ENCODE data around the gene TAAR9. TPM values are rescaled to one million over a fixed set of nuclear protein-coding genes. Genes with fewer than 3 reads are reported as not detected.
"Not testable (repeated sequence)": the region's sequence is repeated elsewhere in the genome, so short reads cannot be mapped to it uniquely, and the experiment has no call there.

The TAAR9 gene
- total and polyA plus RNA-seq, 7 donors: not detected

- Histone ChIP-seq H3K9me3 (no peaks in the 10 kb centered on the region), H3K27ac (no peak overlapping the region), H3K4me1 (no peaks in the 10 kb centered on the region), H3K4me3 (no peak overlapping the region), H3K27me3 (ENCODE audit: insufficient read depth in 3 of 3, low read length in 2 of 3) (peaks cover 0 to 6% (median 0%) of the 10 kb centered on the region in 3 donors), H3K36me3 (ENCODE audit: insufficient read depth in 1 of 2, low read depth in 1 of 2) (no peaks in the 10 kb centered on the region)
- intact Hi-C loops (cut with DNase I): no loop called here
- 70 to 83% (median 75%) methylated on average over 4 of the region's 4 CpGs for WGBS, 3 donors
- TF ChIP-seq CTCF (IDR thresholded peaks at IDR 0.05): no peak
- ATAC-seq: no peak
- no peak for DNase-seq
Observed at GRCh38 chr6:132551214-132551613, 13.1 kb downstream of the TAAR9 start.

GRCh38 chr6:132552372-132552771 is 14.3 kb downstream of the TAAR9 start, which contains the start of gene TAAR8:
Gene TAAR8, plus strand, starts transcription at chr6:132552672. Its CDS starts 21 bp downstream, at chr6:132552693.
- ATAC-seq: no peak
- Histone ChIP-seq H3K27ac (no peak within 1 kb of the TSS), H3K4me1 (no peaks in the 10 kb centered on the region), H3K4me3 (no peak within 1 kb of the TSS), H3K27me3 (ENCODE audit: insufficient read depth in 3 of 3, low read length in 2 of 3) (peaks cover 0 to 6% (median 0%) of the 10 kb centered on the region in 3 donors), H3K9me3 (no peaks in the 10 kb centered on the region), H3K36me3 (ENCODE audit: insufficient read depth in 1 of 2, low read depth in 1 of 2) (no peaks in the 10 kb centered on the region)
- 93 to 95% (median 94%) methylated on average over 2 of the region's 2 CpGs for WGBS, 3 donors
- intact Hi-C loops (cut with DNase I): no loop called here
- no peak for TF ChIP-seq CTCF (IDR thresholded peaks at IDR 0.05)
- no peak for DNase-seq

- intact Hi-C loops (cut with DNase I); H3K27ac ChIP-seq; H3K4me1 ChIP-seq; ATAC-seq; H3K9me3 ChIP-seq; H3K36me3 ChIP-seq (ENCODE audit: insufficient read depth in 1 of 2, low read depth in 1 of 2); H3K27me3 ChIP-seq (ENCODE audit: insufficient read depth in 3 of 3, low read length in 2 of 3); DNase-seq; H3K4me3 ChIP-seq: not testable (repeated sequence)
- 69 to 71% (median 69%) methylated on average over 3 of the region's 3 CpGs for WGBS, 3 donors
Observed at GRCh38 chr6:132560087-132560486, 22.0 kb downstream of the TAAR9 start.

GRCh38 chr6:132566404-132566803 is 28.3 kb downstream of the TAAR9 start:
- no peaks in the 10 kb centered on the region for H3K9me3 ChIP-seq
- H3K36me3 ChIP-seq (ENCODE audit: insufficient read depth in 1 of 2, low read depth in 1 of 2): no peaks in the 10 kb centered on the region
- no peak overlapping the region for H3K27ac ChIP-seq
- peaks cover 0 to 5% (median 0%) of the 10 kb centered on the region in 3 donors for H3K27me3 ChIP-seq (ENCODE audit: insufficient read depth in 3 of 3, low read length in 2 of 3)
- H3K4me1 ChIP-seq: no peaks in the 10 kb centered on the region
- no peak overlapping the region for H3K4me3 ChIP-seq
- no peak for TF ChIP-seq CTCF (IDR thresholded peaks at IDR 0.05)
- DNase-seq: no peak
- no peak for ATAC-seq
- intact Hi-C loops (cut with DNase I): no loop called here
- WGBS, 3 donors: 85 to 87% (median 86%) methylated on average over 6 of the region's 6 CpGs

GRCh38 chr6:132567566-132567965 is 29.5 kb downstream of the TAAR9 start:
- H3K4me1 ChIP-seq: no peaks in the 10 kb centered on the region
- TF ChIP-seq CTCF (IDR thresholded peaks at IDR 0.05): no peak
- ATAC-seq: no peak
- WGBS, 3 donors: 48 to 79% (median 77%) methylated on average over 1 of the region's 1 CpG
- intact Hi-C loops (cut with DNase I): no loop called here
- no peak for DNase-seq
- H3K4me3 ChIP-seq: no peak overlapping the region
- H3K9me3 ChIP-seq: no peaks in the 10 kb centered on the region
- peaks cover 0 to 4% (median 0%) of the 10 kb centered on the region in 3 donors for H3K27me3 ChIP-seq (ENCODE audit: insufficient read depth in 3 of 3, low read length in 2 of 3)
- H3K27ac ChIP-seq: no peak overlapping the region
- no peaks in the 10 kb centered on the region for H3K36me3 ChIP-seq (ENCODE audit: insufficient read depth in 1 of 2, low read depth in 1 of 2)
